ENCODE measurements around the gene TSSC4. TPM values are rescaled to one million over a fixed set of nuclear protein-coding genes. Genes with fewer than 3 reads are reported as not detected.

The TSSC4 gene
- polyA plus RNA-seq, 3 donors = 28.1 to 74.6 (median 52.0) TPM

- intact Hi-C loops (cut with micrococcal nuclease) = no loop called here
- no peak overlapping the region for H3K27ac Mint-ChIP-seq
Measured at GRCh38 chr11:2360081-2360642, 40.4 kb upstream of the TSSC4 start.

GRCh38 chr11:2361565-2361964 lies 39.0 kb upstream of the TSSC4 start:
- Mint-ChIP-seq H3K36me3 (no peaks in the 10 kb centered on the region), H3K27me3 (ENCODE audit: low read depth in 3 of 3) (peaks cover 9 to 24% (median 16%) of the 10 kb centered on the region in 3 donors), H3K4me3 (no peak overlapping the region), H3K4me1 (peaks cover 4% of the 10 kb centered on the region), H3K9me3 (peaks cover 0 to 3% (median 0%) of the 10 kb centered on the region in 7 donors), H3K27ac (no peak overlapping the region)
- H3K4me3 ChIP-seq (replicated peaks in 1 of 3; ENCODE audit: low read depth in 2 of 3, low read length in 3 of 3) = no peak overlapping the region
- H3K36me3 ChIP-seq (replicated peaks in 1 of 2; ENCODE audit: control insufficient read depth in 1 of 2, insufficient read depth in 2 of 2, low read length in 2 of 2) = no peaks in the 10 kb centered on the region
- H3K9me3 ChIP-seq (replicated peaks in 1 of 2; ENCODE audit: control insufficient read depth in 1 of 2, insufficient read depth in 1 of 2, low read length in 2 of 2) = no peaks in the 10 kb centered on the region
- no peak overlapping the region for H3K4me2 ChIP-seq (replicated peaks; ENCODE audit: extremely low read depth, low read length, poor library complexity, severe bottlenecking)
- WGBS (ENCODE audit: insufficient coverage) = 91% methylated on average over 7 of the region's 9 CpGs
- intact Hi-C loops (cut with micrococcal nuclease) = no loop called here
- H2AFZ ChIP-seq (ENCODE audit: insufficient read depth, low read depth, low read length, poor library complexity, severe bottlenecking) = no peak overlapping the region
- DNase-seq = no peak
- no peak overlapping the region for H3K9ac ChIP-seq (ENCODE audit: insufficient read depth, low read length, poor library complexity, severe bottlenecking)
- no peaks in the 10 kb centered on the region for H3K4me1 ChIP-seq (ENCODE audit: control insufficient read depth in 1 of 2, insufficient read depth in 2 of 2, low read length in 2 of 2)
- H3K27me3 ChIP-seq (ENCODE audit: control insufficient read depth in 2 of 2, insufficient read depth in 2 of 2, low read length in 2 of 2) = peaks cover 0 to 2% of the 10 kb centered on the region in 2 donors
- TF ChIP-seq CTCF (IDR thresholded peaks at IDR 0.05) = no peak
- no peaks in the 10 kb centered on the region for H3K79me2 ChIP-seq (ENCODE audit: insufficient read depth, low read length)
- H4K20me1 ChIP-seq (ENCODE audit: insufficient read depth, low read length) = no peaks in the 10 kb centered on the region
- no peak overlapping the region for H3K27ac ChIP-seq (ENCODE audit: low read depth in 1 of 2, low read length in 2 of 2)

More at GRCh38 chr11:2360081-2360642, 40.4 kb upstream of the TSSC4 start:
- Histone ChIP-seq H3K79me2 (ENCODE audit: insufficient read depth, low read length) (no peaks in the 10 kb centered on the region), H3K36me3 (replicated peaks in 1 of 2; ENCODE audit: control insufficient read depth in 1 of 2, insufficient read depth in 2 of 2, low read length in 2 of 2) (no peaks in the 10 kb centered on the region), H3K27me3 (ENCODE audit: control insufficient read depth in 2 of 2, insufficient read depth in 2 of 2, low read length in 2 of 2) (no peaks in the 10 kb centered on the region), H3K9ac (ENCODE audit: insufficient read depth, low read length, poor library complexity, severe bottlenecking) (no peak overlapping the region), H3K4me1 (ENCODE audit: control insufficient read depth in 1 of 2, insufficient read depth in 2 of 2, low read length in 2 of 2) (no peaks in the 10 kb centered on the region), H3K4me2 (replicated peaks; ENCODE audit: extremely low read depth, low read length, poor library complexity, severe bottlenecking) (no peak overlapping the region), H4K20me1 (ENCODE audit: insufficient read depth, low read length) (no peaks in the 10 kb centered on the region), H2AFZ (ENCODE audit: insufficient read depth, low read depth, low read length, poor library complexity, severe bottlenecking) (no peak overlapping the region), H3K27ac (ENCODE audit: low read depth in 1 of 2, low read length in 2 of 2) (no peak overlapping the region), H3K4me3 (replicated peaks in 1 of 3; ENCODE audit: low read depth in 2 of 3, low read length in 3 of 3) (no peak overlapping the region), H3K9me3 (replicated peaks in 1 of 2; ENCODE audit: control insufficient read depth in 1 of 2, insufficient read depth in 1 of 2, low read length in 2 of 2) (no peaks in the 10 kb centered on the region)
- H3K27me3 Mint-ChIP-seq (ENCODE audit: low read depth in 3 of 3) = peaks cover 8 to 16% (median 11%) of the 10 kb centered on the region in 3 donors
- H3K4me3 Mint-ChIP-seq = no peak overlapping the region
- no peak for DNase-seq
- no peaks in the 10 kb centered on the region for H3K36me3 Mint-ChIP-seq
- no peak for TF ChIP-seq CTCF (IDR thresholded peaks at IDR 0.05)
- 93% methylated on average over 14 of the region's 14 CpGs for WGBS (ENCODE audit: insufficient coverage)
- H3K9me3 Mint-ChIP-seq = peaks cover 0 to 3% (median 0%) of the 10 kb centered on the region in 7 donors
- H3K4me1 Mint-ChIP-seq = no peaks in the 10 kb centered on the region
